ENCODE measurements around the gene IQCK.

IQCK gene

GRCh38 chr16:19722269-19722952 lies 4.3 kb downstream of the IQCK start:
- no peak for DNase-seq

GRCh38 chr16:19722981-19723380 lies 4.9 kb downstream of the IQCK start:
- no peak for DNase-seq

GRCh38 chr16:19728636-19728965 lies 10.5 kb downstream of the IQCK start:
- no peak for DNase-seq

GRCh38 chr16:19733551-19733950 lies 15.5 kb downstream of the IQCK start:
- DNase-seq: no peak

- no peak for DNase-seq
Observed at GRCh38 chr16:19735074-19735867, 17.2 kb downstream of the IQCK start.

- DNase-seq: no peak
Observed at GRCh38 chr16:19737306-19738038, 19.4 kb downstream of the IQCK start.

GRCh38 chr16:19741354-19741753 lies 23.3 kb downstream of the IQCK start:
- no peak for DNase-seq

GRCh38 chr16:19743816-19744159 lies 25.7 kb downstream of the IQCK start:
- no peak for DNase-seq

GRCh38 chr16:19744670-19745069 lies 26.6 kb downstream of the IQCK start:
- DNase-seq: no peak

- no peak for DNase-seq
Observed at GRCh38 chr16:19745286-19746010, 27.4 kb downstream of the IQCK start.

GRCh38 chr16:19746561-19746960 lies 28.5 kb downstream of the IQCK start:
- DNase-seq: no peak

- no peak for DNase-seq
Observed at GRCh38 chr16:19748389-19749168, 30.5 kb downstream of the IQCK start.

- DNase-seq: no peak
Observed at GRCh38 chr16:19749571-19750080, 31.6 kb downstream of the IQCK start.

GRCh38 chr16:19751478-19752385 lies 33.7 kb downstream of the IQCK start:
- no peak for DNase-seq

GRCh38 chr16:19753815-19754643 lies 36.0 kb downstream of the IQCK start:
- no peak for DNase-seq

GRCh38 chr16:19754644-19755036 lies 36.6 kb downstream of the IQCK start:
- no peak for DNase-seq

- no peak for DNase-seq
Observed at GRCh38 chr16:19755268-19755667, 37.2 kb downstream of the IQCK start.

- DNase-seq: no peak
Observed at GRCh38 chr16:19757026-19757425, 39.0 kb downstream of the IQCK start.

- DNase-seq: no peak
Observed at GRCh38 chr16:19757762-19758595, 39.9 kb downstream of the IQCK start.

Measured in CD4-positive, alpha-beta T cell treated with Interleukin-17A for 1 hour (primary cell).